HepG2 (cell line): ENCODE measurements around the gene ANKS1A. TPM values are rescaled to one million over a fixed set of nuclear protein-coding genes. Genes with fewer than 3 reads are reported as not detected.

ENCODE experiments used
- ATAC-seq: fragments of 200-7000 bp; cut with Tn5 transposase; 3 replicates; pipeline ENCODE4 v1.9.1; 2020; ENCODE audit warnings: mild to moderate bottlenecking, moderate library complexity
- BruUV-seq: library from RNA; stranded (reverse); fragments of 400-500 nt; replicated peaks from 2 replicates; lab custom pipeline; 2021; lab: Mats Ljungman, UMichigan
- CTCF ChIA-PET: fragments of 300-600 bp; formaldehyde crosslinking; extraction: SDS; loops from one replicate; lab custom pipeline; 2021; ENCODE audit warnings: low total read pairs, inconsistent platforms, low intra/inter-chr PET ratio; lab: Yijun Ruan, JAX
- POLR2A ChIA-PET: fragments of 350-600 bp; sonication (Branson Sonifier 250); formaldehyde crosslinking; loops from one replicate; lab custom pipeline; 2020; ENCODE audit warnings: antibody characterized with exemption, inconsistent platforms; lab: Yijun Ruan, JAX
- DNase-seq: peaks from one replicate; pipeline ENCODE4 v3.0.0-alpha.2; 2015; ENCODE audit warnings: low spot score
- FAIRE-seq: peaks from 3 replicates; lab custom pipeline; 2011; peaks lifted over from hg19 to GRCh38; lab: Jason Lieb, UNC
- H2AFZ ChIP-seq: one replicate; pipeline ENCODE4 v1.6.1; 2011; ENCODE audit warnings: low read length, inconsistent platforms
- H3K27ac ChIP-seq: fragments of 300-600 bp; 3 replicates; pipeline ENCODE4 v1.8.0; 2011; ENCODE audit warnings: mixed run types, mild to moderate bottlenecking, mixed read lengths, low read length, inconsistent platforms; ENCODE audit not compliant: insufficient read depth; ENCODE audit errors: extremely low read length
- H3K27me3 ChIP-seq, 2 experiments: fragments of 200-600 bp in 1 of 2; 2 replicates in 1 of 2; 3 replicates in 1 of 2; pipeline versions ENCODE4 v1.6.0 to v1.8.0; 2011; ENCODE audit warnings: low read length in 2 of 2, mild to moderate bottlenecking in 2 of 2, moderate library complexity in 2 of 2, inconsistent platforms in 1 of 2; ENCODE audit not compliant: insufficient read depth in 2 of 2, control insufficient read depth in 1 of 2
- H3K36me3 ChIP-seq, 2 experiments: fragments of 200-600 bp in 1 of 2; replicated peaks in 1 of 2; 2 replicates in 1 of 2; 3 replicates in 1 of 2; pipeline versions ENCODE4 v1.5.1 to v1.8.0; 2011; ENCODE audit warnings: low read length in 2 of 2, inconsistent platforms in 1 of 2; ENCODE audit not compliant: insufficient read depth in 2 of 2, control insufficient read depth in 1 of 2
- H3K4me1 ChIP-seq: 2 replicates; pipeline ENCODE4 v1.5.1; 2012; ENCODE audit warnings: low read length, inconsistent platforms; ENCODE audit not compliant: insufficient read depth
- H3K4me2 ChIP-seq: 2 replicates; pipeline ENCODE4 v1.6.0; 2011; ENCODE audit warnings: low read depth, low read length, inconsistent platforms
- H3K4me3 ChIP-seq, 3 experiments: fragments of 200-600 bp in 1 of 3; sonication (generic), shearing (Covaris generic) in 1 of 3; replicated peaks in 1 of 3; 2 replicates each; pipeline ENCODE4 v1.5.1; 2011 to 2016; ENCODE audit warnings: low read length in 3 of 3, inconsistent platforms in 2 of 3, low read depth in 2 of 3, mild to moderate bottlenecking in 2 of 3, control low read depth in 1 of 3, mixed read lengths in 1 of 3; ENCODE audit not compliant: insufficient read depth in 1 of 3
- H3K79me2 ChIP-seq: one replicate; pipeline ENCODE4 v1.6.1; 2011; ENCODE audit warnings: low read length, inconsistent platforms; ENCODE audit not compliant: insufficient read depth
- H3K9ac ChIP-seq: 2 replicates; pipeline ENCODE4 v1.6.0; 2011; ENCODE audit warnings: mild to moderate bottlenecking, low read depth, low read length, inconsistent platforms; ENCODE audit not compliant: insufficient read depth
- H3K9me3 ChIP-seq: 2 replicates; pipeline ENCODE4 v1.5.1; 2012; ENCODE audit warnings: mild to moderate bottlenecking, low read length
- H4K20me1 ChIP-seq: 2 replicates; pipeline ENCODE4 v1.6.0; 2011; ENCODE audit warnings: inconsistent platforms, mild to moderate bottlenecking, low read length, moderate library complexity; ENCODE audit not compliant: insufficient read depth
- DR1 ChIP-seq: sonication (generic); formaldehyde crosslinking; IDR thresholded peaks from 2 replicates; pipeline ENCODE4 v1.8.0; 2021; ENCODE audit warnings: mild to moderate bottlenecking, missing genetic modification reagents, inconsistent platforms
- ELF4 ChIP-seq: sonication (generic); formaldehyde crosslinking; IDR thresholded peaks from 2 replicates; pipeline ENCODE4 v1.5.0; 2020; ENCODE audit warnings: missing genetic modification reagents, mild to moderate bottlenecking, moderate library complexity, borderline replicate concordance
- EP300 ChIP-seq, 3 experiments: sonication (generic) in 1 of 3; formaldehyde crosslinking in 1 of 3; IDR thresholded peaks; 2 replicates each; pipeline versions ENCODE4 v1.5.1 to v1.6.1; 2011 to 2020; ENCODE audit warnings: low read depth in 2 of 3, low read length in 2 of 3, borderline replicate concordance in 1 of 3, improper control_type of control experiment in 1 of 3, mild to moderate bottlenecking in 1 of 3, missing genetic modification reagents in 1 of 3, moderate library complexity in 1 of 3
- JUNB ChIP-seq: sonication (generic); formaldehyde crosslinking; IDR thresholded peaks from 2 replicates; pipeline ENCODE4 v1.8.0; 2022; ENCODE audit warnings: missing genetic modification reagents, mild to moderate bottlenecking, borderline replicate concordance
- MLXIP ChIP-seq: sonication (generic); formaldehyde crosslinking; IDR thresholded peaks from 2 replicates; pipeline ENCODE4 v1.9.0; 2021; ENCODE audit warnings: missing genetic modification reagents, borderline replicate concordance
- PHF5A ChIP-seq: IDR thresholded peaks from one replicate; pipeline ENCODE4 v1.6.1; 2018; ENCODE audit warnings: low read depth, missing genetic modification reagents; ENCODE audit not compliant: unreplicated experiment
- RELA ChIP-seq: sonication (generic); formaldehyde crosslinking; IDR thresholded peaks from 2 replicates; pipeline ENCODE4 v1.4.0; 2020; ENCODE audit warnings: missing genetic modification reagents
- SSRP1 ChIP-seq: IDR thresholded peaks from 2 replicates; pipeline ENCODE4 v1.6.1; 2016; ENCODE audit warnings: control low read depth
- ZBTB25 ChIP-seq: IDR thresholded peaks from 2 replicates; pipeline ENCODE4 v1.6.1; 2018; ENCODE audit warnings: missing genetic modification reagents
- ZBTB7A ChIP-seq: sonication (generic); formaldehyde crosslinking; IDR thresholded peaks from 2 replicates; pipeline ENCODE4 v1.8.0; 2022; ENCODE audit warnings: mild to moderate bottlenecking, missing genetic modification reagents
- ZFY ChIP-seq: sonication (generic); formaldehyde crosslinking; IDR thresholded peaks from 2 replicates; pipeline ENCODE4 v1.4.0; 2020; ENCODE audit warnings: missing genetic modification reagents
- ZNF275 ChIP-seq: sonication (generic); formaldehyde crosslinking; IDR thresholded peaks from 2 replicates; pipeline ENCODE4 v1.8.0; 2022; ENCODE audit warnings: missing genetic modification reagents, mild to moderate bottlenecking, inconsistent platforms, borderline replicate concordance
- ZNF451 ChIP-seq: sonication (generic); formaldehyde crosslinking; IDR thresholded peaks from 2 replicates; pipeline ENCODE4 v1.5.0; 2020; ENCODE audit warnings: mild to moderate bottlenecking, missing genetic modification reagents
- ZNF512 ChIP-seq: sonication (generic); formaldehyde crosslinking; IDR thresholded peaks from 2 replicates; pipeline ENCODE4 v1.4.0; 2020; ENCODE audit warnings: mild to moderate bottlenecking, missing genetic modification reagents
- ZSCAN20 ChIP-seq: sonication (generic); formaldehyde crosslinking; IDR thresholded peaks from 2 replicates; pipeline ENCODE4 v1.4.0; 2020; ENCODE audit warnings: missing genetic modification reagents, mild to moderate bottlenecking, borderline replicate concordance
- WGBS: methylation state at CpG from one replicate; pipeline ENCODE4 v1.1.6; 2017; ENCODE audit warnings: low lambda C conversion rate; 5-methylcytosine and 5-hydroxymethylcytosine counted together
- in situ Hi-C: cut with HindIII; loops from 2 replicates; pipeline ENCODE4 v1.10.0; 2017; ENCODE audit warnings: low pct_unique_long_range_greater_than_20kb; ENCODE audit not compliant: extremely low pct_ligation_motif_present
- intact Hi-C: fragments of 100-400 bp; cut with micrococcal nuclease; formaldehyde crosslinking; loops from one replicate; pipeline ENCODE4 v1.10.0; 2022; ENCODE audit not compliant: unreplicated experiment
- polyA plus RNA-seq, 8 experiments: library from polyadenylated mRNA; depleted of rRNA in 3 of 8; stranded (reverse) in 7 of 8; unstranded in 1 of 8; fragments of >200 nt; fragmentation: Illumina TruSeq in 4 of 8; extraction: Trizol in 4 of 8; gene quantifications; 2 replicates each; pipeline versions ENCODE4 v1.2.1 to v1.2.3, GENCODE V29; 2011 to 2016; ENCODE audit warnings: low read depth in 4 of 8, missing spikeins in 1 of 8, mixed read lengths in 1 of 8; ENCODE audit not compliant: insufficient read depth in 1 of 8
- total RNA-seq, 5 experiments: library from RNA; depleted of rRNA; stranded (reverse); fragments of >200 nt; fragmentation: Illumina TruSeq; extraction: Trizol; gene quantifications; 2 replicates each; pipeline ENCODE4 v1.2.3, GENCODE V29; 2016; ENCODE audit warnings: low read depth in 1 of 5

The ANKS1A gene
- total and polyA plus RNA-seq, 2 of the 13 experiments (the other 11 are each of a cell fraction or from before 2014, with no cell fraction given), result 7.2 to 15.1 TPM

GRCh38 chr6:35093783-35094182 is 204.7 kb downstream of the ANKS1A start:
- no peak overlapping the region for H3K4me2 ChIP-seq
- H3K9ac ChIP-seq, result no peak overlapping the region
- no peak for DNase-seq
- no peak for ATAC-seq
- H3K9me3 ChIP-seq, result no peaks in the 10 kb centered on the region
- no peaks in the 10 kb centered on the region for H3K27me3 ChIP-seq
- peaks cover 24% of the 10 kb centered on the region for H3K4me1 ChIP-seq
- CTCF ChIA-PET, result no interaction called here
- 94% methylated on average over 6 of the region's 6 CpGs for WGBS
- H3K4me3 ChIP-seq, result no peak overlapping the region
- no peak for FAIRE-seq
- H4K20me1 ChIP-seq, result no peaks in the 10 kb centered on the region
- H3K27ac ChIP-seq, result no peak overlapping the region
- POLR2A ChIA-PET, result interaction anchor here (0.7 kb wide), 1 partner anchor 15 kb away, joined by 3 read pairs; no protein-coding TSS in a partner anchor
- 0 out of 5 replicates have a peak, but pooled peaks cover 0 to 3% of the 10 kb centered on the region in 2 experiments for H3K36me3 ChIP-seq
- H2AFZ ChIP-seq, result no peak overlapping the region
- no peaks in the 10 kb centered on the region for H3K79me2 ChIP-seq
- in situ Hi-C loops (no loop called here), intact Hi-C loops (no loop called here)
- BruUV-seq, result no TSS peak
- TF ChIP-seq ZNF512 (CRISPR knock-in tag), result no peak
- TF ChIP-seq ZBTB7A, result no peak
- no peak for TF ChIP-seq ZSCAN20 (CRISPR knock-in tag)
- TF ChIP-seq EP300 (IDR thresholded peaks at IDR 0.05; ENCODE audit: low read depth in 2 of 2, low read length in 2 of 2), result no peak
- TF ChIP-seq EP300 (CRISPR knock-in tag; IDR thresholded peaks at IDR 0.05; ENCODE audit: borderline replicate concordance), result no peak
- TF ChIP-seq PHF5A, result no peak
- TF ChIP-seq SSRP1 (CRISPR knock-in tag), result no peak
- no peak for TF ChIP-seq JUNB (CRISPR knock-in tag)
- TF ChIP-seq MLXIP (CRISPR knock-in tag), result no peak
- no peak for TF ChIP-seq RELA
- no peak for TF ChIP-seq ZNF275 (CRISPR knock-in tag)
- no peak for TF ChIP-seq ZBTB25
- no peak for TF ChIP-seq ZNF451 (CRISPR knock-in tag)
- TF ChIP-seq ELF4, result no peak
- no peak for TF ChIP-seq ZFY
- no peak for TF ChIP-seq DR1 (CRISPR knock-in tag)
- TF ChIP-seq, all 625 proteins: peak for 0
